Measurements from ENCODE around the gene RAB22A.

DNA sequence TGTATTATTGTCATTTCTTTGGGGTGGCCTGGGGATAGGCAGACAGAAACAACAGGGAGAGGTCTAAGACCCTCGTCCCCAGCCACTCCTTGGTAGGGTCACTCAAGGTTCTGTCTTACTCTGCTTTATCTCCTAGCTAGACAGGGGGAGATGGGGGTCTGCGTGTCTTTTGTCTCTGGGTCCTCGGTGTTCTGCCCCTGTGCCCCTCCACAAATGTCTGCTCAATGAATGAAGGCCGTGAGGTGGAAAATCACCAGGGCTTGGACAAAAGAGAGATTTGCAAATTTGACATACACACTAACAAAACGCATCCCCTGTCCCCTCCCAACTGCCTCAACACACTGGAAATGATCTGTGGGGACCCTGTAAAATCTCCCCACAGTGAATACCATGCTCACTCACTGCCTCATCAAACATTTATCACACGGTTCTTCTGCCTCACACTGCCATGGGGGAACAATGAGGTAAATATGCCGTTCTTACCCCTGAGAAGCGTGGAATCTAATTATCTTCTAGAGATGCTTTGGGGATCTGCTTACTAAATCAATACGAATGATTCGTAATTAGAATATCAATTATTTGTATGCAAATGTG is 66.3 kb downstream of the RAB22A start:
- TF ChIP-seq EZH2 (IDR thresholded peaks at IDR 0.05) = no peak
- TF ChIP-seq POLR2AphosphoS5 (IDR thresholded peaks at IDR 0.05; ENCODE audit: borderline replicate concordance, low read depth, low read length) = no peak
- TF ChIP-seq FOXP2 (optimal IDR thresholded peaks at IDR 0.05; ENCODE audit: control extremely low read depth, extremely low read length, insufficient read depth) = no peak
